ENCODE data around the gene ARID5B. TPM values are rescaled to one million over a fixed set of nuclear protein-coding genes. Genes with fewer than 3 reads are reported as not detected.

ARID5B gene
- total RNA-seq, 1 experiment from 2014 or later, result 0.04 TPM

- no peaks in the 10 kb centered on the region for H3K9me3 ChIP-seq (ENCODE audit: control insufficient read depth, low read depth, low read length)
- H3K9ac ChIP-seq (ENCODE audit: extremely low read depth, insufficient read length, low read length), result no peak overlapping the region
- no peaks in the 10 kb centered on the region for H4K20me1 ChIP-seq (ENCODE audit: control insufficient read depth, insufficient read depth, insufficient read length)
- no CpG with 5 or more reads among the region's 3 CpGs for WGBS (ENCODE audit: extremely low coverage, insufficient read length, low lambda C conversion rate)
- H3K79me1 ChIP-seq (ENCODE audit: insufficient read depth, low read depth, low read length, poor library complexity, severe bottlenecking), result no peaks in the 10 kb centered on the region
- no peaks in the 10 kb centered on the region; the same call in 1 of the 2 replicates for H3K4me1 ChIP-seq (ENCODE audit: insufficient read depth, low read length)
- no peak overlapping the region for H3K4me2 ChIP-seq (ENCODE audit: insufficient read depth, insufficient read length, low read length)
- H2BK12ac ChIP-seq (ENCODE audit: insufficient read length, low read depth, low read length), result no peak overlapping the region
- no peaks in the 10 kb centered on the region for H3K9me3 Mint-ChIP-seq
- H3K23me2 ChIP-seq (ENCODE audit: insufficient read length, low read depth, low read length, poor library complexity, severe bottlenecking), result no peaks in the 10 kb centered on the region
- no peaks in the 10 kb centered on the region for H3K36me3 Mint-ChIP-seq (ENCODE audit: insufficient read depth in 1 of 3, low read depth in 3 of 3)
- H4K91ac ChIP-seq (ENCODE audit: insufficient read length, low read depth, low read length), result no peak overlapping the region
- no peak overlapping the region for H2AK5ac ChIP-seq (ENCODE audit: insufficient read length, low read length)
- no peaks in the 10 kb centered on the region for H3K79me2 ChIP-seq (ENCODE audit: insufficient read depth, low read length)
- H2BK120ac ChIP-seq (ENCODE audit: low read depth, low read length, poor library complexity, severe bottlenecking), result no peak overlapping the region
- H3K27me3 ChIP-seq (ENCODE audit: insufficient read depth, low read length), result no peaks in the 10 kb centered on the region
- H3K27me3 Mint-ChIP-seq (ENCODE audit: low read depth), result no peaks in the 10 kb centered on the region
- H3K4me1 Mint-ChIP-seq, result no peaks in the 10 kb centered on the region
- H3K4me3 Mint-ChIP-seq, result no peak overlapping the region
- no peak overlapping the region for H3K23ac ChIP-seq (ENCODE audit: insufficient read length, low read depth, low read length)
- H3K4ac ChIP-seq (ENCODE audit: low read depth, low read length), result no peak overlapping the region
- H2BK15ac ChIP-seq (ENCODE audit: low read depth, low read length), result no peak overlapping the region
- no peak overlapping the region for H3K18ac ChIP-seq (ENCODE audit: insufficient read length, low read depth, low read length)
- H2BK20ac ChIP-seq (ENCODE audit: low read depth, low read length, poor library complexity, severe bottlenecking), result no peak overlapping the region
- H3K14ac ChIP-seq (ENCODE audit: insufficient read depth, low read length), result no peak overlapping the region
- no peak for DNase-seq
- no peak overlapping the region for H3K27ac Mint-ChIP-seq
- H2BK5ac ChIP-seq (ENCODE audit: insufficient read length, low read length), result no peak overlapping the region
- no peak overlapping the region for H3K56ac ChIP-seq (ENCODE audit: insufficient read length, low read depth, low read length)
- no peak overlapping the region for H2AFZ ChIP-seq (ENCODE audit: low read length)
- H4K8ac ChIP-seq (replicated peaks; ENCODE audit: insufficient read length, low read depth, low read length), result no peak overlapping the region
- H4K5ac ChIP-seq (ENCODE audit: insufficient read length, low read depth, low read length), result no peak overlapping the region
- no peak for TF ChIP-seq CTCF (conservative IDR thresholded peaks at IDR 0.05)
- no peak overlapping the region for H3K27ac ChIP-seq (ENCODE audit: insufficient read length, low read depth, low read length)
- no peak overlapping the region for H3T11ph ChIP-seq (ENCODE audit: low read length)
Measured at GRCh38 chr10:62088786-62089185, 187.3 kb downstream of the ARID5B start.
